H9 (cell line): Measurements from ENCODE around the gene GPR173. TPM values are rescaled to one million over a fixed set of nuclear protein-coding genes. Genes with fewer than 3 reads are reported as not detected.

Source experiments
- DNase-seq: peaks from one replicate; pipeline ENCODE4 v3.0.0-alpha.2; 2017
- H2AFZ ChIP-seq: one replicate; pipeline ENCODE4 v1.6.1; 2013; ENCODE audit warnings: mild to moderate bottlenecking, low read length, control low read depth, moderate library complexity
- H2AK5ac ChIP-seq: 2 replicates; pipeline ENCODE4 v1.6.1; 2013; ENCODE audit warnings: low read length, control low read depth, mixed read lengths; ENCODE audit not compliant: insufficient read length
- H2BK120ac ChIP-seq: one replicate; pipeline ENCODE4 v1.6.1; 2013; ENCODE audit warnings: low read depth, mild to moderate bottlenecking, low read length, control low read depth, inconsistent platforms; ENCODE audit not compliant: poor library complexity, severe bottlenecking
- H2BK12ac ChIP-seq: 2 replicates; pipeline ENCODE4 v1.6.1; 2013; ENCODE audit warnings: low read length, control low read depth, mixed read lengths, low read depth; ENCODE audit not compliant: insufficient read length
- H2BK15ac ChIP-seq: 2 replicates; pipeline ENCODE4 v1.6.1; 2013; ENCODE audit warnings: low read depth, low read length, control low read depth
- H2BK20ac ChIP-seq: one replicate; pipeline ENCODE4 v1.6.1; 2013; ENCODE audit warnings: low read depth, mild to moderate bottlenecking, low read length, control low read depth, inconsistent platforms; ENCODE audit not compliant: poor library complexity, severe bottlenecking
- H2BK5ac ChIP-seq: 2 replicates; pipeline ENCODE4 v1.6.1; 2013; ENCODE audit warnings: low read length, control low read depth, mixed read lengths; ENCODE audit not compliant: insufficient read length
- H3K14ac ChIP-seq: 2 replicates; pipeline ENCODE4 v1.6.1; 2013; ENCODE audit warnings: low read length, control low read depth; ENCODE audit not compliant: insufficient read depth
- H3K18ac ChIP-seq: 2 replicates; pipeline ENCODE4 v1.6.1; 2013; ENCODE audit warnings: low read depth, mild to moderate bottlenecking, mixed read lengths, low read length, control low read depth; ENCODE audit not compliant: insufficient read length
- H3K23ac ChIP-seq: 2 replicates; pipeline ENCODE4 v1.6.1; 2013; ENCODE audit warnings: low read length, control low read depth, mixed read lengths, low read depth; ENCODE audit not compliant: insufficient read length
- H3K23me2 ChIP-seq: 2 replicates; pipeline ENCODE4 v1.6.1; 2013; ENCODE audit warnings: low read depth, mild to moderate bottlenecking, mixed read lengths, low read length, control low read depth; ENCODE audit not compliant: insufficient read length, poor library complexity, severe bottlenecking
- H3K27ac ChIP-seq: 2 replicates; pipeline ENCODE4 v1.5.1; 2013; ENCODE audit warnings: low read length, control low read depth, mixed read lengths, low read depth; ENCODE audit not compliant: insufficient read length
- H3K27me3 ChIP-seq: 2 replicates; pipeline ENCODE4 v1.6.1; 2013; ENCODE audit warnings: low read length, control low read depth, inconsistent platforms; ENCODE audit not compliant: insufficient read depth
- H3K4ac ChIP-seq: 2 replicates; pipeline ENCODE4 v1.6.1; 2013; ENCODE audit warnings: low read depth, mild to moderate bottlenecking, control low read depth, inconsistent platforms, low read length, moderate library complexity
- H3K4me1 ChIP-seq: 2 replicates; pipeline ENCODE4 v1.6.1; 2013; ENCODE audit warnings: low read length, control low read depth, inconsistent platforms; ENCODE audit not compliant: insufficient read depth
- H3K4me2 ChIP-seq: 2 replicates; pipeline ENCODE4 v1.6.1; 2013; ENCODE audit warnings: low read length, control low read depth, mixed read lengths; ENCODE audit not compliant: insufficient read length, insufficient read depth
- H3K56ac ChIP-seq: 2 replicates; pipeline ENCODE4 v1.6.1; 2013; ENCODE audit warnings: low read depth, mild to moderate bottlenecking, mixed read lengths, low read length, control low read depth; ENCODE audit not compliant: insufficient read length
- H3K79me1 ChIP-seq: 2 replicates; pipeline ENCODE4 v1.6.1; 2013; ENCODE audit warnings: low read depth, mild to moderate bottlenecking, moderate library complexity, low read length, control low read depth, inconsistent platforms; ENCODE audit not compliant: insufficient read depth, poor library complexity, severe bottlenecking
- H3K79me2 ChIP-seq: 2 replicates; pipeline ENCODE4 v1.6.1; 2013; ENCODE audit warnings: low read length, control low read depth, inconsistent platforms; ENCODE audit not compliant: insufficient read depth
- H3K9ac ChIP-seq: 2 replicates; pipeline ENCODE4 v1.6.1; 2013; ENCODE audit warnings: low read length, control low read depth, mixed read lengths; ENCODE audit not compliant: insufficient read length; ENCODE audit errors: extremely low read depth
- H3K9me3 ChIP-seq: one replicate; pipeline ENCODE4 v1.6.1; 2013; ENCODE audit warnings: low read depth, low read length, inconsistent platforms; ENCODE audit not compliant: control insufficient read depth
- H3T11ph ChIP-seq: one replicate; pipeline ENCODE4 v1.6.1; 2013; ENCODE audit warnings: mild to moderate bottlenecking, low read length, control low read depth, inconsistent platforms
- H4K20me1 ChIP-seq: one replicate; pipeline ENCODE4 v1.6.1; 2013; ENCODE audit not compliant: control insufficient read depth, insufficient read length, insufficient read depth
- H4K5ac ChIP-seq: 2 replicates; pipeline ENCODE4 v1.6.1; 2013; ENCODE audit warnings: low read depth, mild to moderate bottlenecking, mixed read lengths, low read length, control low read depth; ENCODE audit not compliant: insufficient read length
- H4K8ac ChIP-seq: replicated peaks from 2 replicates; pipeline ENCODE4 v1.6.1; 2013; ENCODE audit warnings: low read length, control low read depth, mixed read lengths, low read depth; ENCODE audit not compliant: insufficient read length
- H4K91ac ChIP-seq: 2 replicates; pipeline ENCODE4 v1.6.1; 2013; ENCODE audit warnings: low read depth, mild to moderate bottlenecking, moderate library complexity, mixed read lengths, low read length, control low read depth; ENCODE audit not compliant: insufficient read length
- H3K27ac Mint-ChIP-seq, 3 experiments: 2 replicates in 2 of 3; 3 replicates in 1 of 3; pipeline ENCODE4 v1.8.0; 2020 to 2021; ENCODE audit warnings: mixed read lengths in 3 of 3, mild to moderate bottlenecking in 1 of 3, moderate library complexity in 1 of 3
- H3K27me3 Mint-ChIP-seq: 2 replicates; pipeline ENCODE4 v1.8.0; 2021; ENCODE audit warnings: low read depth, mild to moderate bottlenecking, moderate library complexity, mixed read lengths
- H3K36me3 Mint-ChIP-seq, 3 experiments: 2 replicates in 2 of 3; 3 replicates in 1 of 3; pipeline ENCODE4 v1.8.0; 2020 to 2021; ENCODE audit warnings: low read depth in 3 of 3, mixed read lengths in 3 of 3; ENCODE audit not compliant: insufficient read depth in 1 of 3
- H3K4me1 Mint-ChIP-seq, 2 experiments: 2 replicates each; pipeline ENCODE4 v1.8.0; 2020; ENCODE audit warnings: mixed read lengths in 2 of 2
- H3K4me3 Mint-ChIP-seq, 2 experiments: 2 replicates in 1 of 2; 3 replicates in 1 of 2; pipeline ENCODE4 v1.8.0; 2020 to 2021; ENCODE audit warnings: mild to moderate bottlenecking in 2 of 2, mixed read lengths in 2 of 2, moderate library complexity in 1 of 2
- H3K9me3 Mint-ChIP-seq, 2 experiments: 2 replicates in 1 of 2; 3 replicates in 1 of 2; pipeline ENCODE4 v1.8.0; 2020; ENCODE audit warnings: mild to moderate bottlenecking in 2 of 2, mixed read lengths in 2 of 2, moderate library complexity in 1 of 2
- CTCF ChIP-seq: fragments of 200-600 bp; sonication (generic); conservative IDR thresholded peaks from 3 replicates; pipeline ENCODE4 v1.8.0; 2021; ENCODE audit warnings: antibody characterized with exemption, mild to moderate bottlenecking
- WGBS: extraction: QIAGEN DNeasy Blood & Tissue Kit; methylation state at CpG from one replicate; pipeline ENCODE4 v1.1.7; 2013; ENCODE audit warnings: missing lambda C conversion rate, low lambda C conversion rate, mixed read lengths; ENCODE audit not compliant: insufficient read length; ENCODE audit errors: extremely low coverage; 5-methylcytosine and 5-hydroxymethylcytosine counted together
- total RNA-seq: library from RNA; stranded (reverse); gene quantifications from 2 replicates; pipeline ENCODE4 v1.2.1, GENCODE V29; 2021

Gene GPR173
- total RNA-seq, 1 experiment from 2014 or later = 5.4 TPM

GRCh38 chrX:53085661-53086229, 37.2 kb downstream of the GPR173 start:
- Histone ChIP-seq H3K79me2 (no peaks in the 10 kb centered on the region), H3T11ph (no peak overlapping the region), H3K9ac (no peak overlapping the region), H2BK120ac (no peak overlapping the region), H4K20me1 (no peaks in the 10 kb centered on the region), H2BK12ac (no peak overlapping the region), H2BK20ac (no peak overlapping the region), H3K27ac (no peak overlapping the region), H2AK5ac (no peak overlapping the region), H3K56ac (no peak overlapping the region), H2BK5ac (no peak overlapping the region), H4K8ac (no peak overlapping the region), H3K9me3 (peaks cover 35% of the 10 kb centered on the region), H3K27me3 (0 out of 2 replicates have a peak, but pooled peaks cover under 1% of the 10 kb centered on the region), H3K4me1 (no peaks in the 10 kb centered on the region), H3K79me1 (no peaks in the 10 kb centered on the region), H3K4me2 (no peak overlapping the region), H3K14ac (no peak overlapping the region), H4K5ac (no peak overlapping the region), H3K4ac (no peak overlapping the region), H3K23ac (no peak overlapping the region), H3K23me2 (peaks cover 8% of the 10 kb centered on the region), H2BK15ac (no peak overlapping the region), H4K91ac (no peak overlapping the region), H3K18ac (no peak overlapping the region), H2AFZ (no peak overlapping the region)
- Mint-ChIP-seq H3K9me3 (peaks cover 74 to 82% of the 10 kb centered on the region in 2 experiments), H3K27ac (no peak overlapping the region), H3K4me1 (peaks cover 6 to 24% of the 10 kb centered on the region in 2 experiments), H3K36me3 (peaks cover 36 to 49% (median 41%) of the 10 kb centered on the region in 3 experiments), H3K27me3 (peaks cover 4% of the 10 kb centered on the region; the same call in 1 of the 2 replicates), H3K4me3 (no peak overlapping the region; a peak in 1 of 5 replicates)
- no CpG with 5 or more reads among the region's 17 CpGs for WGBS
- TF ChIP-seq CTCF = no peak
- no peak for DNase-seq
